Thoracic aorta (tissue), 2 donors: ENCODE data around the gene CARS2. TPM values are rescaled to one million over a fixed set of nuclear protein-coding genes. Genes with fewer than 3 reads are reported as not detected.

Experiments
- ATAC-seq: fragments of 150-250 bp; one replicate; pipeline ENCODE4 v1.8.0; 2017; ENCODE audit warnings: low read depth; ENCODE audit not compliant: insufficient number of reproducible peaks, low FRiP score
- DNase-seq: peaks from one replicate; pipeline ENCODE4 v3.0.0-alpha.2; 2020; ENCODE audit warnings: low spot score
- H3K27ac ChIP-seq, 2 donors: fragments of 200-600 bp; sonication (generic); 1 replicate in 1 of 2; 2 replicates in 1 of 2; pipeline ENCODE4 v1.5.1; 2016; ENCODE audit warnings: mild to moderate bottlenecking in 2 of 2, moderate library complexity in 2 of 2
- H3K27me3 ChIP-seq: fragments of 200-600 bp; sonication (generic); replicated peaks from 2 replicates; pipeline ENCODE4 v1.6.0; 2016; ENCODE audit warnings: mild to moderate bottlenecking; ENCODE audit not compliant: insufficient read depth
- H3K36me3 ChIP-seq: fragments of 200-600 bp; sonication (generic); one replicate; pipeline ENCODE4 v1.5.1; 2016
- H3K4me1 ChIP-seq, 2 donors: fragments of 200-600 bp; sonication (generic); 1 replicate in 1 of 2; 2 replicates in 1 of 2; pipeline versions ENCODE4 v1.5.1 to v1.6.0; 2016; ENCODE audit warnings: low read depth in 2 of 2, mild to moderate bottlenecking in 1 of 2; ENCODE audit not compliant: control insufficient read depth in 1 of 2
- H3K4me3 ChIP-seq: fragments of 200-600 bp; sonication (generic); 2 replicates; pipeline ENCODE4 v1.5.1; 2016; ENCODE audit warnings: mild to moderate bottlenecking
- H3K9me3 ChIP-seq: fragments of 200-600 bp; sonication (generic); 2 replicates; pipeline ENCODE4 v1.5.1; 2016
- total RNA-seq, 2 donors: library from RNA; depleted of rRNA; stranded (reverse); fragments of >200 nt; gene quantifications; one replicate each; pipeline versions ENCODE4 v1.1.0 to v1.2.3, GENCODE V29; 2016
- TF ChIP-seq, protein P1 (sequence below): fragments of 200-600 bp; sonication (generic); IDR thresholded peaks from one replicate; pipeline ENCODE4 v1.5.1; 2019; ENCODE audit warnings: antibody characterized with exemption

Gene CARS2
- total RNA-seq, 2 donors from 2014 or later = 45.9 to 70.4 TPM

DNA sequence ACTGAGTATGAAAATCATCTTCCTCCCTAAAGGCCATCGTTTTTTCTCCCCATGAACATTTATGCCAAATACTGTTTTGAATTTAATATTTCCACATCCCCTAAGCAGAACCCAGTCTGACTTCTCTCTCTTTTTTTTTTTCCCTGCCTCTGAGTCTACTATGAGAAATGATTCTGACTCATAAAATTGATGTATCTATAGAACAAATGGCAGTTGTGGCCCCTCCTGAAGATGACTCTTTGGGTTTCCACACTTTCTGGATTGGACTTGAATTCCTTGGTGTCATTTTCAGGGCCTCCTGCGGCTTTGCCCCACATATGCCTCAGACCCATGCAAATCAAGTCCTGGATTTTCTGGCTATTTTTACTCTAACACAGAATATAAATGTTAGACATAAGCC is 113.3 kb downstream of the CARS2 start:
- DNase-seq (no peak), ATAC-seq (no peak)
- Histone ChIP-seq H3K36me3 (no peaks in the 10 kb centered on the region), H3K27me3 (no peaks in the 10 kb centered on the region), H3K27ac (no peak overlapping the region), H3K4me1 (no peaks in the 10 kb centered on the region), H3K4me3 (no peak overlapping the region), H3K9me3 (no peaks in the 10 kb centered on the region)
- TF ChIP-seq, protein P1, sequence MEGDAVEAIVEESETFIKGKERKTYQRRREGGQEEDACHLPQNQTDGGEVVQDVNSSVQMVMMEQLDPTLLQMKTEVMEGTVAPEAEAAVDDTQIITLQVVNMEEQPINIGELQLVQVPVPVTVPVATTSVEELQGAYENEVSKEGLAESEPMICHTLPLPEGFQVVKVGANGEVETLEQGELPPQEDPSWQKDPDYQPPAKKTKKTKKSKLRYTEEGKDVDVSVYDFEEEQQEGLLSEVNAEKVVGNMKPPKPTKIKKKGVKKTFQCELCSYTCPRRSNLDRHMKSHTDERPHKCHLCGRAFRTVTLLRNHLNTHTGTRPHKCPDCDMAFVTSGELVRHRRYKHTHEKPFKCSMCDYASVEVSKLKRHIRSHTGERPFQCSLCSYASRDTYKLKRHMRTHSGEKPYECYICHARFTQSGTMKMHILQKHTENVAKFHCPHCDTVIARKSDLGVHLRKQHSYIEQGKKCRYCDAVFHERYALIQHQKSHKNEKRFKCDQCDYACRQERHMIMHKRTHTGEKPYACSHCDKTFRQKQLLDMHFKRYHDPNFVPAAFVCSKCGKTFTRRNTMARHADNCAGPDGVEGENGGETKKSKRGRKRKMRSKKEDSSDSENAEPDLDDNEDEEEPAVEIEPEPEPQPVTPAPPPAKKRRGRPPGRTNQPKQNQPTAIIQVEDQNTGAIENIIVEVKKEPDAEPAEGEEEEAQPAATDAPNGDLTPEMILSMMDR = no peak

Other genes starting within 250 kb of the CARS2 start
- 10 to 100 TPM; 22.6 to 34.5 TPM for gene RAB20, start 144.4 kb downstream of the CARS2 start, total RNA-seq
- 10 to 100 TPM; 24.9 to 31.4 TPM for gene NAXD, start 90.6 kb downstream of the CARS2 start, total RNA-seq
- gene ING1, start 7.6 kb upstream of the CARS2 start, total RNA-seq = 10 to 100 TPM; 11.6 to 26.3 TPM
- 100 to 1,000 TPM; 195 to 200 TPM for gene ANKRD10, start 209.0 kb upstream of the CARS2 start, total RNA-seq